Tongue (tissue), 3 donors: ENCODE measurements around the gene IRF5. TPM values are rescaled to one million over a fixed set of nuclear protein-coding genes. Genes with fewer than 3 reads are reported as not detected.
"Not testable (repeated sequence)": the region's sequence is repeated elsewhere in the genome, so short reads cannot be mapped to it uniquely, and the experiment has no call there.

Experiments used
- DNase-seq: peaks from one replicate; pipeline ENCODE4 v3.0.0-alpha.2; 2015
- small RNA-seq: library from RNA; depleted of rRNA; stranded (forward); fragments of <200 nt; gene quantifications from one replicate; pipeline ENCODE3, GENCODE V24; 2014; ENCODE audit warnings: low replicate concordance
- total RNA-seq: library from RNA; depleted of rRNA; stranded (reverse); fragments of >200 nt; gene quantifications from one replicate; pipeline ENCODE4 v1.2.3, GENCODE V29; 2014

IRF5 gene
- total RNA-seq, 1 donor from 2014 or later: 1.2 TPM

- DNase-seq: no peak
Observed at GRCh38 chr7:128961030-128961659, 23.4 kb downstream of the IRF5 start.

GRCh38 chr7:128962899-128963298, 25.2 kb downstream of the IRF5 start:
- no peak for DNase-seq

- no peak for DNase-seq
Observed at GRCh38 chr7:128963327-128963757, 25.6 kb downstream of the IRF5 start.

- no peak for DNase-seq
Observed at GRCh38 chr7:128968624-128969023, 30.9 kb downstream of the IRF5 start.

- DNase-seq: no peak
Observed at GRCh38 chr7:128974241-128974934, 36.7 kb downstream of the IRF5 start.

- DNase-seq: no peak
Observed at GRCh38 chr7:128982105-128982504, 44.4 kb downstream of the IRF5 start.

GRCh38 chr7:128985660-128986059, 47.9 kb downstream of the IRF5 start:
- no peak for DNase-seq

GRCh38 chr7:128986609-128987008, 48.9 kb downstream of the IRF5 start:
- DNase-seq: no peak

- no peak for DNase-seq
Observed at GRCh38 chr7:128988372-128988771, 50.6 kb downstream of the IRF5 start.

GRCh38 chr7:128989961-128990360, 52.2 kb downstream of the IRF5 start:
- DNase-seq: no peak

GRCh38 chr7:128993419-128993818, 55.7 kb downstream of the IRF5 start:
- no peak for DNase-seq

- not testable (repeated sequence) for DNase-seq
Observed at GRCh38 chr7:128994560-128994959, 56.8 kb downstream of the IRF5 start.

- no peak for DNase-seq
Observed at GRCh38 chr7:128997181-128997580, 59.5 kb downstream of the IRF5 start.

Small RNA genes within 50 kb of the gene (small RNA-seq; reads per million reads assigned to genes)
- gene RN7SL306P: not detected

Other genes starting within 250 kb of the IRF5 start
- 261 TPM for gene CALU, start 198.6 kb upstream of the IRF5 start, total RNA-seq
- gene OPN1SW, start 162.1 kb upstream of the IRF5 start, total RNA-seq: not detected
- gene CCDC136, start 146.0 kb upstream of the IRF5 start, total RNA-seq: 16.4 TPM
- gene FLNC, start 107.5 kb upstream of the IRF5 start, total RNA-seq: 1,540 TPM
- gene ATP6V1F, start 75.1 kb upstream of the IRF5 start, total RNA-seq: 71.5 TPM
- gene KCP, start 27.2 kb upstream of the IRF5 start, total RNA-seq: 0.72 TPM
- 48.3 TPM for gene TNPO3, start 117.2 kb downstream of the IRF5 start, total RNA-seq
- gene TSPAN33, start 206.8 kb downstream of the IRF5 start, total RNA-seq: 20.8 TPM